ENCODE results near the gene SCAF8. TPM values are rescaled to one million over a fixed set of nuclear protein-coding genes. Genes with fewer than 3 reads are reported as not detected.

SCAF8 gene
- total RNA-seq, 1 donor from 2014 or later, result 76.7 TPM

- H3K4me3 Mint-ChIP-seq, result no peak overlapping the region
- DNase-seq (ENCODE audit: low spot score in 2 of 2, unreplicated experiment in 2 of 2), result no peak
- no peaks in the 10 kb centered on the region for H3K9me3 Mint-ChIP-seq
- no peak for TF ChIP-seq CTCF (IDR thresholded peaks at IDR 0.05; ENCODE audit: unreplicated experiment)
- H3K36me3 Mint-ChIP-seq, result peaks cover 51% of the 10 kb centered on the region
- no peaks in the 10 kb centered on the region for H3K27me3 Mint-ChIP-seq (ENCODE audit: low read depth)
- peak overlapping the region; percentile 31 for H3K27ac Mint-ChIP-seq
- no peaks in the 10 kb centered on the region for H3K4me1 Mint-ChIP-seq
These were observed 83.0 kb downstream of the SCAF8 start for GRCh38 chr6:154815938-154816820.

GRCh38 chr6:154821099-154821498 lies 87.9 kb downstream of the SCAF8 start:
- Mint-ChIP-seq H3K9me3 (no peaks in the 10 kb centered on the region), H3K27ac (no peak overlapping the region), H3K27me3 (ENCODE audit: low read depth) (no peaks in the 10 kb centered on the region), H3K36me3 (peaks cover 35% of the 10 kb centered on the region), H3K4me3 (no peak overlapping the region), H3K4me1 (peaks cover 18% of the 10 kb centered on the region)
- no peak for DNase-seq (ENCODE audit: low spot score in 2 of 2, unreplicated experiment in 2 of 2)
- no peak for TF ChIP-seq CTCF (IDR thresholded peaks at IDR 0.05; ENCODE audit: unreplicated experiment)

GRCh38 chr6:154821638-154822037 lies 88.4 kb downstream of the SCAF8 start:
- H3K4me3 Mint-ChIP-seq, result no peak overlapping the region
- no peak for DNase-seq (ENCODE audit: low spot score in 2 of 2, unreplicated experiment in 2 of 2)
- H3K27me3 Mint-ChIP-seq (ENCODE audit: low read depth), result no peaks in the 10 kb centered on the region
- H3K4me1 Mint-ChIP-seq, result peaks cover 18% of the 10 kb centered on the region
- H3K27ac Mint-ChIP-seq, result peak overlapping the region; percentile 4
- H3K9me3 Mint-ChIP-seq, result no peaks in the 10 kb centered on the region
- peaks cover 35% of the 10 kb centered on the region for H3K36me3 Mint-ChIP-seq
- no peak for TF ChIP-seq CTCF (IDR thresholded peaks at IDR 0.05; ENCODE audit: unreplicated experiment)

GRCh38 chr6:154822947-154823558 lies 89.8 kb downstream of the SCAF8 start:
- Mint-ChIP-seq H3K4me3 (no peak overlapping the region), H3K4me1 (peaks cover 18% of the 10 kb centered on the region), H3K27ac (peak overlapping the region; percentile 54), H3K36me3 (peaks cover 36% of the 10 kb centered on the region), H3K27me3 (ENCODE audit: low read depth) (no peaks in the 10 kb centered on the region), H3K9me3 (no peaks in the 10 kb centered on the region)
- TF ChIP-seq CTCF (IDR thresholded peaks at IDR 0.05; ENCODE audit: unreplicated experiment), result no peak
- no peak for DNase-seq (ENCODE audit: low spot score in 2 of 2, unreplicated experiment in 2 of 2)

- Mint-ChIP-seq H3K4me3 (no peak overlapping the region), H3K9me3 (no peaks in the 10 kb centered on the region), H3K36me3 (peaks cover 33% of the 10 kb centered on the region), H3K4me1 (peaks cover 18% of the 10 kb centered on the region), H3K27ac (peak overlapping the region; percentile 4), H3K27me3 (ENCODE audit: low read depth) (no peaks in the 10 kb centered on the region)
- TF ChIP-seq CTCF (IDR thresholded peaks at IDR 0.05; ENCODE audit: unreplicated experiment), result no peak
- DNase-seq (ENCODE audit: low spot score in 2 of 2, unreplicated experiment in 2 of 2), result no peak
These were observed 90.9 kb downstream of the SCAF8 start for GRCh38 chr6:154824076-154824475.
